HepG2 (cell line): ENCODE measurements around the gene IQCK. TPM values are rescaled to one million over a fixed set of nuclear protein-coding genes. Genes with fewer than 3 reads are reported as not detected.

ENCODE experiments used
- ATAC-seq: fragments of 200-7000 bp; cut with Tn5 transposase; 3 replicates; pipeline ENCODE4 v1.9.1; 2020; ENCODE audit warnings: mild to moderate bottlenecking, moderate library complexity
- BruUV-seq: library from RNA; stranded (reverse); fragments of 400-500 nt; replicated peaks from 2 replicates; lab custom pipeline; 2021; lab: Mats Ljungman, UMichigan
- CTCF ChIA-PET: fragments of 300-600 bp; formaldehyde crosslinking; extraction: SDS; loops from one replicate; lab custom pipeline; 2021; ENCODE audit warnings: low total read pairs, inconsistent platforms, low intra/inter-chr PET ratio; lab: Yijun Ruan, JAX
- POLR2A ChIA-PET: fragments of 350-600 bp; sonication (Branson Sonifier 250); formaldehyde crosslinking; loops from one replicate; lab custom pipeline; 2020; ENCODE audit warnings: antibody characterized with exemption, inconsistent platforms; lab: Yijun Ruan, JAX
- DNase-seq: peaks from one replicate; pipeline ENCODE4 v3.0.0-alpha.2; 2015; ENCODE audit warnings: low spot score
- FAIRE-seq: peaks from 3 replicates; lab custom pipeline; 2011; peaks lifted over from hg19 to GRCh38; lab: Jason Lieb, UNC
- H2AFZ ChIP-seq: one replicate; pipeline ENCODE4 v1.6.1; 2011; ENCODE audit warnings: low read length, inconsistent platforms
- H3K27ac ChIP-seq: fragments of 300-600 bp; 3 replicates; pipeline ENCODE4 v1.8.0; 2011; ENCODE audit warnings: mixed run types, mild to moderate bottlenecking, mixed read lengths, low read length, inconsistent platforms; ENCODE audit not compliant: insufficient read depth; ENCODE audit errors: extremely low read length
- H3K27me3 ChIP-seq, 2 experiments: fragments of 200-600 bp in 1 of 2; 2 replicates in 1 of 2; 3 replicates in 1 of 2; pipeline versions ENCODE4 v1.6.0 to v1.8.0; 2011; ENCODE audit warnings: low read length in 2 of 2, mild to moderate bottlenecking in 2 of 2, moderate library complexity in 2 of 2, inconsistent platforms in 1 of 2; ENCODE audit not compliant: insufficient read depth in 2 of 2, control insufficient read depth in 1 of 2
- H3K36me3 ChIP-seq, 2 experiments: fragments of 200-600 bp in 1 of 2; replicated peaks in 1 of 2; 2 replicates in 1 of 2; 3 replicates in 1 of 2; pipeline versions ENCODE4 v1.5.1 to v1.8.0; 2011; ENCODE audit warnings: low read length in 2 of 2, inconsistent platforms in 1 of 2; ENCODE audit not compliant: insufficient read depth in 2 of 2, control insufficient read depth in 1 of 2
- H3K4me1 ChIP-seq: 2 replicates; pipeline ENCODE4 v1.5.1; 2012; ENCODE audit warnings: low read length, inconsistent platforms; ENCODE audit not compliant: insufficient read depth
- H3K4me2 ChIP-seq: 2 replicates; pipeline ENCODE4 v1.6.0; 2011; ENCODE audit warnings: low read depth, low read length, inconsistent platforms
- H3K4me3 ChIP-seq, 3 experiments: fragments of 200-600 bp in 1 of 3; sonication (generic), shearing (Covaris generic) in 1 of 3; replicated peaks in 1 of 3; 2 replicates each; pipeline ENCODE4 v1.5.1; 2011 to 2016; ENCODE audit warnings: low read length in 3 of 3, inconsistent platforms in 2 of 3, low read depth in 2 of 3, mild to moderate bottlenecking in 2 of 3, control low read depth in 1 of 3, mixed read lengths in 1 of 3; ENCODE audit not compliant: insufficient read depth in 1 of 3
- H3K79me2 ChIP-seq: one replicate; pipeline ENCODE4 v1.6.1; 2011; ENCODE audit warnings: low read length, inconsistent platforms; ENCODE audit not compliant: insufficient read depth
- H3K9ac ChIP-seq: 2 replicates; pipeline ENCODE4 v1.6.0; 2011; ENCODE audit warnings: mild to moderate bottlenecking, low read depth, low read length, inconsistent platforms; ENCODE audit not compliant: insufficient read depth
- H3K9me3 ChIP-seq: 2 replicates; pipeline ENCODE4 v1.5.1; 2012; ENCODE audit warnings: mild to moderate bottlenecking, low read length
- H4K20me1 ChIP-seq: 2 replicates; pipeline ENCODE4 v1.6.0; 2011; ENCODE audit warnings: inconsistent platforms, mild to moderate bottlenecking, low read length, moderate library complexity; ENCODE audit not compliant: insufficient read depth
- HOXD1 ChIP-seq: sonication (generic); formaldehyde crosslinking; IDR thresholded peaks from 2 replicates; pipeline ENCODE4 v1.5.0; 2020; ENCODE audit warnings: missing genetic modification reagents
- MAFF ChIP-seq: IDR thresholded peaks from 2 replicates; pipeline ENCODE4 v1.6.1; 2011; ENCODE audit warnings: low read depth, low read length, improper control_type of control experiment
- NR0B2 ChIP-seq: sonication (generic); formaldehyde crosslinking; IDR thresholded peaks from 2 replicates; pipeline ENCODE4 v1.4.0; 2020; ENCODE audit warnings: mild to moderate bottlenecking, missing genetic modification reagents
- SMAD3 ChIP-seq: sonication (generic); formaldehyde crosslinking; IDR thresholded peaks from 2 replicates; pipeline ENCODE4 v1.4.0; 2020; ENCODE audit warnings: missing genetic modification reagents
- TCF12 ChIP-seq, 2 experiments: fragments of 450-650 bp in 1 of 2; sonication (generic) in 1 of 2; formaldehyde crosslinking in 1 of 2; IDR thresholded peaks; 2 replicates each; pipeline versions ENCODE4 v1.6.1 to v1.8.0; 2017 to 2022; ENCODE audit warnings: antibody characterized with exemption in 1 of 2, mild to moderate bottlenecking in 1 of 2, missing genetic modification reagents in 1 of 2, moderate library complexity in 1 of 2
- ZFAT ChIP-seq: sonication (generic); formaldehyde crosslinking; conservative IDR thresholded peaks from 2 replicates; pipeline ENCODE4 v1.8.1; 2023; ENCODE audit warnings: missing genetic modification reagents, inconsistent platforms
- ZNF761 ChIP-seq: sonication (generic); formaldehyde crosslinking; conservative IDR thresholded peaks from 2 replicates; pipeline ENCODE4 v1.4.0; 2020; ENCODE audit warnings: mild to moderate bottlenecking, missing genetic modification reagents
- ZNF781 ChIP-seq: sonication (generic); formaldehyde crosslinking; IDR thresholded peaks from 2 replicates; pipeline ENCODE4 v1.5.1; 2020; ENCODE audit warnings: borderline replicate concordance, mild to moderate bottlenecking, missing genetic modification reagents; ENCODE audit errors: not compliant biosample characterization
- WGBS: methylation state at CpG from one replicate; pipeline ENCODE4 v1.1.6; 2017; ENCODE audit warnings: low lambda C conversion rate; 5-methylcytosine and 5-hydroxymethylcytosine counted together
- in situ Hi-C: cut with HindIII; loops from 2 replicates; pipeline ENCODE4 v1.10.0; 2017; ENCODE audit warnings: low pct_unique_long_range_greater_than_20kb; ENCODE audit not compliant: extremely low pct_ligation_motif_present
- intact Hi-C: fragments of 100-400 bp; cut with micrococcal nuclease; formaldehyde crosslinking; loops from one replicate; pipeline ENCODE4 v1.10.0; 2022; ENCODE audit not compliant: unreplicated experiment
- polyA plus RNA-seq, 8 experiments: library from polyadenylated mRNA; depleted of rRNA in 3 of 8; stranded (reverse) in 7 of 8; unstranded in 1 of 8; fragments of >200 nt; fragmentation: Illumina TruSeq in 4 of 8; extraction: Trizol in 4 of 8; gene quantifications; 2 replicates each; pipeline versions ENCODE4 v1.2.1 to v1.2.3, GENCODE V29; 2011 to 2016; ENCODE audit warnings: low read depth in 4 of 8, missing spikeins in 1 of 8, mixed read lengths in 1 of 8; ENCODE audit not compliant: insufficient read depth in 1 of 8
- total RNA-seq, 5 experiments: library from RNA; depleted of rRNA; stranded (reverse); fragments of >200 nt; fragmentation: Illumina TruSeq; extraction: Trizol; gene quantifications; 2 replicates each; pipeline ENCODE4 v1.2.3, GENCODE V29; 2016; ENCODE audit warnings: low read depth in 1 of 5

IQCK gene
- total and polyA plus RNA-seq, 2 of the 13 experiments (the other 11 are each of a cell fraction or from before 2014, with no cell fraction given), result 5.1 to 7.3 TPM

GRCh38 chr16:19844945-19845641 lies 127.0 kb downstream of the IQCK start:
- Histone ChIP-seq H3K36me3 (no peaks in the 10 kb centered on the region), H3K4me1 (no peaks in the 10 kb centered on the region), H3K4me2 (no peak overlapping the region), H4K20me1 (no peaks in the 10 kb centered on the region), H3K9me3 (no peaks in the 10 kb centered on the region), H3K79me2 (no peaks in the 10 kb centered on the region), H2AFZ (no peak overlapping the region), H3K9ac (no peak overlapping the region), H3K27me3 (no peaks in the 10 kb centered on the region), H3K27ac (no peak overlapping the region), H3K4me3 (no peak overlapping the region)
- no peak for DNase-seq
- WGBS, result 63% methylated on average over 11 of the region's 11 CpGs
- ChIA-PET POLR2A (no interaction called here), CTCF (no interaction called here)
- TF ChIP-seq ZNF781 (CRISPR knock-in tag) (no peak), MAFF (no peak), ZFAT (CRISPR knock-in tag) (no peak), HOXD1 (CRISPR knock-in tag) (no peak), ZNF761 (CRISPR knock-in tag) (no peak), NR0B2 (CRISPR knock-in tag) (no peak)
- in situ Hi-C loops (no loop called here), intact Hi-C loops (no loop called here)
- no TSS peak for BruUV-seq
- FAIRE-seq, result no peak
- ATAC-seq, result no peak

- POLR2A ChIA-PET, result no interaction called here
- H2AFZ ChIP-seq, result no peak overlapping the region
- WGBS, result 71% methylated on average over 5 of the region's 5 CpGs
- no peak for TF ChIP-seq SMAD3 (CRISPR knock-in tag)
- TF ChIP-seq TCF12 (IDR thresholded peaks at IDR 0.05), result no peak
- TF ChIP-seq TCF12 (CRISPR knock-in tag; IDR thresholded peaks at IDR 0.05), result no peak
- intact Hi-C loops (no loop called here), in situ Hi-C loops (no loop called here)
- no peaks in the 10 kb centered on the region for H3K79me2 ChIP-seq
- no peak overlapping the region for H3K4me3 ChIP-seq
- FAIRE-seq (no peak), ATAC-seq (no peak), DNase-seq (no peak)
- H3K9me3 ChIP-seq, result no peaks in the 10 kb centered on the region
- H3K4me1 ChIP-seq, result no peaks in the 10 kb centered on the region
- H3K9ac ChIP-seq, result no peak overlapping the region
- no peak overlapping the region for H3K27ac ChIP-seq
- CTCF ChIA-PET, result no interaction called here
- BruUV-seq, result no TSS peak
- H3K36me3 ChIP-seq, result no peaks in the 10 kb centered on the region
- H3K4me2 ChIP-seq, result no peak overlapping the region
- no peaks in the 10 kb centered on the region for H4K20me1 ChIP-seq
- H3K27me3 ChIP-seq, result no peaks in the 10 kb centered on the region
Observed at GRCh38 chr16:19846436-19846835, 128.4 kb downstream of the IQCK start.
